Kidney (tissue), 14 donors: ENCODE data around the gene DIPK1A. TPM values are rescaled to one million over a fixed set of nuclear protein-coding genes. Genes with fewer than 3 reads are reported as not detected.

ENCODE experiments used
- DNase-seq, 5 donors: peaks; one replicate each; pipeline ENCODE4 v3.0.0-alpha.2; 2013 to 2020
- FAIRE-seq: peaks from 2 replicates; lab custom pipeline; 2012; peaks lifted over from hg19 to GRCh38; lab: Jason Lieb, UNC
- H3K27ac ChIP-seq, 2 donors: one replicate each; pipeline ENCODE4 v1.7.0; 2013; ENCODE audit warnings: low read depth in 2 of 2, low read length in 2 of 2, inconsistent platforms in 1 of 2
- H3K27me3 ChIP-seq: one replicate; pipeline ENCODE4 v1.7.1; 2013; ENCODE audit warnings: low read length, inconsistent platforms; ENCODE audit not compliant: control insufficient read depth, insufficient read depth
- H3K36me3 ChIP-seq, 3 donors: one replicate each; pipeline versions ENCODE4 v1.7.0 to v1.7.1; 2013; ENCODE audit warnings: low read length in 3 of 3, control low read depth in 1 of 3, inconsistent platforms in 1 of 3; ENCODE audit not compliant: insufficient read depth in 3 of 3, control insufficient read depth in 2 of 3
- H3K4me1 ChIP-seq, 3 donors: one replicate each; pipeline versions ENCODE4 v1.7.0 to v1.7.1; 2013; ENCODE audit warnings: low read length in 3 of 3, inconsistent platforms in 1 of 3, low read depth in 1 of 3; ENCODE audit not compliant: control insufficient read depth in 2 of 3, insufficient read depth in 2 of 3
- H3K4me3 ChIP-seq, 3 donors: one replicate each; pipeline versions ENCODE4 v1.7.0 to v1.8.1; 2013; ENCODE audit warnings: low read length in 3 of 3, control low read depth in 1 of 3, inconsistent platforms in 1 of 3
- H3K9ac ChIP-seq, 3 donors: one replicate each; pipeline versions ENCODE4 v1.7.0 to v1.7.1; 2013; ENCODE audit warnings: low read length in 3 of 3, control low read depth in 1 of 3, inconsistent platforms in 1 of 3
- H3K9me3 ChIP-seq, 3 donors: one replicate each; pipeline versions ENCODE4 v1.7.0 to v1.7.1; 2013; ENCODE audit warnings: low read length in 3 of 3, control low read depth in 1 of 3, inconsistent platforms in 1 of 3; ENCODE audit not compliant: control insufficient read depth in 2 of 3, insufficient read depth in 1 of 3
- intact Hi-C: fragments of 100-400 bp; cut with DNase I; formaldehyde crosslinking; loops from one replicate; pipeline ENCODE4 v1.11.1; 2022
- polyA plus RNA-seq: library from polyadenylated mRNA; stranded (reverse); fragments of 350-450 nt; fragmentation: Illumina TruSeq; extraction: RNeasy Lipid Tissue Mini Kit (QIAGEN cat#74804); gene quantifications from one replicate; pipeline ENCODE4 v1.2.3, GENCODE V29; 2014; ENCODE audit warnings: low read depth, low replicate concordance; ENCODE audit not compliant: insufficient read depth
- total RNA-seq: library from RNA; stranded (reverse); fragmentation: NEBNext Ultra II Directional; extraction: Animal tissue kit (Norgen Biotek cat#: 25700); gene quantifications from one replicate; pipeline ENCODE4 v1.2.1, GENCODE V29; 2021
- TF ChIP-seq, protein P1 (sequence below): IDR thresholded peaks from 3 replicates; pipeline ENCODE4 v1.5.1; 2012; ENCODE audit warnings: mild to moderate bottlenecking, moderate library complexity, borderline replicate concordance; ENCODE audit not compliant: insufficient read depth; ENCODE audit errors: extremely low read depth
- donor health status: control.
- donor health status: control.
- donor health status: control.
- donor health status: control.
- donor health status: control.
- donor health status: DM: yes; HTN: yes; CAD: no.
- donor health status: Normal renal cell carcinoma (clear cell type).

The DIPK1A gene
- total and polyA plus RNA-seq, 2 donors from 2014 or later = 4.0 to 6.1 TPM

DNA sequence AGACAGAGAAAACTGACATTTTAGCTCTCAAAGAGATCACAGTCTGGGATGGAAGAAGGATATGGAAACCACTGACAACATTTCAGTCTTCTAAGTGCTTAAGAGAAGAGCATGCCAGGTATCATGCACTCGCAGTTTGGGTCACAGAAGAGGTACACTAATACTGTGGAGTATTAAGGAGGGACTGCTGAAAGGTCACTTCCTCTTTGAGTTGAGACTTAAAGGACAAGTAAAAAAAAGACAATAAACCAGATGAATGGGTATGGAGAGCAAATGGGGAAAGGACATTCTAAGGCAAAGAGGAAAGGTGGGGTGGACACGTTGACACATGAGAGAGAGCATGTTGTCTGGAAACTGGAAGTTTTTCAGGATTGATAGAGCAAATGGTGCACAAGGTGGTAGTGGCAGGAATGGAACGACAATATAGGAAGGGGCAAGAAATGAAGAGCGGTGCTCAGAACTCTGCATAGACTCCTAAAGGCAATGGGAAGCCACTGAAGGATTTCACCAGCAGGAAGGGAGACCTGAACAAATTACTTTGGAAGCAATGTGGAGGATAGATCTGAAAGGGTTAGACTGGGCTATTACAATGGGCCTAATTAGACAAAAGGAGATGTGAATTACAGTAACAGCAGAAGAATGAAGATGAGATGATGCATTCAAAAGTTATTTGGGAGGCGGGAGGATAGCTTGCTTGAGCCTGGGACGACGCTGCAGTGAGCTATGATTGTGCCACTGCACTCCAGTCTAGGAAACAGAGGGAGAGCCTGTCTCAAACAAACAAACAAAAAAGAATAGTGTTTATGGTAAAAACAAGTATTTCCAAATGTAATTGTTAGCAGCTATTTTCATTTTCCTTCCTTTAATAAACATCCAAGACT is 11.1 kb downstream of the DIPK1A start:
- Histone ChIP-seq H3K4me1 (no peaks in the 10 kb centered on the region), H3K9me3 (no peaks in the 10 kb centered on the region), H3K4me3 (no peak overlapping the region), H3K9ac (no peak overlapping the region), H3K27me3 (no peaks in the 10 kb centered on the region), H3K27ac (no peak overlapping the region), H3K36me3 (no peaks in the 10 kb centered on the region)
- TF ChIP-seq, protein P1, sequence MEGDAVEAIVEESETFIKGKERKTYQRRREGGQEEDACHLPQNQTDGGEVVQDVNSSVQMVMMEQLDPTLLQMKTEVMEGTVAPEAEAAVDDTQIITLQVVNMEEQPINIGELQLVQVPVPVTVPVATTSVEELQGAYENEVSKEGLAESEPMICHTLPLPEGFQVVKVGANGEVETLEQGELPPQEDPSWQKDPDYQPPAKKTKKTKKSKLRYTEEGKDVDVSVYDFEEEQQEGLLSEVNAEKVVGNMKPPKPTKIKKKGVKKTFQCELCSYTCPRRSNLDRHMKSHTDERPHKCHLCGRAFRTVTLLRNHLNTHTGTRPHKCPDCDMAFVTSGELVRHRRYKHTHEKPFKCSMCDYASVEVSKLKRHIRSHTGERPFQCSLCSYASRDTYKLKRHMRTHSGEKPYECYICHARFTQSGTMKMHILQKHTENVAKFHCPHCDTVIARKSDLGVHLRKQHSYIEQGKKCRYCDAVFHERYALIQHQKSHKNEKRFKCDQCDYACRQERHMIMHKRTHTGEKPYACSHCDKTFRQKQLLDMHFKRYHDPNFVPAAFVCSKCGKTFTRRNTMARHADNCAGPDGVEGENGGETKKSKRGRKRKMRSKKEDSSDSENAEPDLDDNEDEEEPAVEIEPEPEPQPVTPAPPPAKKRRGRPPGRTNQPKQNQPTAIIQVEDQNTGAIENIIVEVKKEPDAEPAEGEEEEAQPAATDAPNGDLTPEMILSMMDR = no peak
- FAIRE-seq = no peak
- intact Hi-C loops = no loop called here
- no peak for DNase-seq

DNA sequence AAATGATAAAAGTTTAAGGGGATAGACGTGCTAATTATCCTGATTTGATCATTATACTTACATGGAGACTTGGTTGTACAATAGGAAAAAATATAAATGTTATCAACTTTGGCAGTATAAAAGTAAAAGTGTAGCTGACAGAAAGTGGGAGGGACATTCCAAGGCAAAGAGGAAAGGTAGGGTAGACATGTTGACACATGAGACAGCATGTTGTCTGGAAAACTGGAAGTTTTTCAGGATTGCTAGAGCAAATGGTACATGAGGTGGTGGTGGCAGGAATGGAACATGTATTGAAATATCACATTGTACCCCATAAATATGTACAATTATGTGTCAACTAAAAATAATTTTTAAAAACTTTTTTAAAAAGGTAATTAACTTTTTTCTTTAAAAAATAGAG is 13.2 kb downstream of the DIPK1A start:
- H3K9ac ChIP-seq = no peak overlapping the region
- DNase-seq (no peak), FAIRE-seq (no peak)
- H3K36me3 ChIP-seq = no peaks in the 10 kb centered on the region
- no peaks in the 10 kb centered on the region for H3K9me3 ChIP-seq
- intact Hi-C loops = no loop called here
- no peaks in the 10 kb centered on the region for H3K4me1 ChIP-seq
- no peaks in the 10 kb centered on the region for H3K27me3 ChIP-seq
- H3K4me3 ChIP-seq = no peak overlapping the region
- H3K27ac ChIP-seq = no peak overlapping the region
- TF ChIP-seq, protein P1 = no peak

DNA sequence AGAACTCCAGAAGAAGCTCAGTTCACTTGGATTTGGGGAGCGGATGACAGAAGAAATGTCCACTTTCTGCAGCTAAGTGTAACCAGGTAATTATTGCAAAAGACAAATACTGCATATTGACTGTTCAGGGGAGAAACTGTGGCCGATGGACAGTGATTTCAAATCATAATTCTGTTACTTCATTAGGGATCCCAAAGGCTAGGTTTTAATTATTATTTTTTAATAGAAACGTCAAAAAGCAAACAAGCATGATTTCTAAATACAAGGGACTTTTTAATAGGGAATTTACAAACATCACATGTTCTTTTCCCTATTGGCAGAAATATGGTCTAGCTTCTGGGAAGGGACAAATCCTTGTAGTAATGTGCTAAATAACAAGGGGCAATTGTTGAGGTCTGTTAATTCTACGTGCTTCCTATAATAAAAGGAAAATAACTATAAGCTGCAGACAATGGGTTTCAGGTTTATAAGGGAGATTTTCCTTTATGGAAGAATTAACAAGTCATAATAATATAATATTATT is 15.5 kb downstream of the DIPK1A start:
- H3K4me1 ChIP-seq = no peaks in the 10 kb centered on the region
- H3K4me3 ChIP-seq = no peak overlapping the region
- TF ChIP-seq, protein P1 = no peak
- H3K9ac ChIP-seq = no peak overlapping the region
- H3K9me3 ChIP-seq = no peaks in the 10 kb centered on the region
- FAIRE-seq = no peak
- DNase-seq = no peak
- no peaks in the 10 kb centered on the region for H3K36me3 ChIP-seq
- no peak overlapping the region for H3K27ac ChIP-seq
- no peaks in the 10 kb centered on the region for H3K27me3 ChIP-seq
- intact Hi-C loops = no loop called here
